GM18909 (cell line): ENCODE data around the gene CBS.
"Not testable (repeated sequence)": the region's sequence is repeated elsewhere in the genome, so short reads cannot be mapped to it uniquely, and the experiment has no call there.

Experiments used
- ATAC-seq: cut with Tn5 transposase; IDR thresholded peaks from one replicate; pipeline ENCODE4 v1.9.1; 2021; ENCODE audit warnings: mild to moderate bottlenecking; ENCODE audit not compliant: unreplicated experiment, poor library complexity

Gene CBS

GRCh38 chr21:43027846-43028731, 47.5 kb downstream of the CBS start:
- no peak for ATAC-seq

- no peak for ATAC-seq
Measured at GRCh38 chr21:43025636-43026180, 49.9 kb downstream of the CBS start.

GRCh38 chr21:43024439-43025136, 51.0 kb downstream of the CBS start:
- ATAC-seq = no peak

GRCh38 chr21:43023175-43023574, 52.5 kb downstream of the CBS start:
- no peak for ATAC-seq

GRCh38 chr21:43021756-43022600, 53.7 kb downstream of the CBS start:
- ATAC-seq = no peak

- no peak for ATAC-seq
Measured at GRCh38 chr21:43021191-43021590, 54.4 kb downstream of the CBS start.

GRCh38 chr21:43020771-43021170, 54.9 kb downstream of the CBS start:
- ATAC-seq = no peak

- ATAC-seq = no peak
Measured at GRCh38 chr21:43020177-43020576, 55.5 kb downstream of the CBS start.

- no peak for ATAC-seq
Measured at GRCh38 chr21:43018519-43018918, 57.1 kb downstream of the CBS start.

- ATAC-seq = no peak
Measured at GRCh38 chr21:43016728-43017127, 58.9 kb downstream of the CBS start.

- no peak for ATAC-seq
Measured at GRCh38 chr21:43015906-43016540, 59.6 kb downstream of the CBS start.

GRCh38 chr21:43012596-43012995, 63.0 kb downstream of the CBS start:
- no peak for ATAC-seq

GRCh38 chr21:43006874-43007208, 68.8 kb downstream of the CBS start:
- ATAC-seq = no peak

GRCh38 chr21:43006051-43006873, 69.4 kb downstream of the CBS start:
- not testable (repeated sequence) for ATAC-seq

GRCh38 chr21:43005635-43006034, 70.0 kb downstream of the CBS start:
- ATAC-seq = no peak

- no peak for ATAC-seq
Measured at GRCh38 chr21:43004926-43005325, 70.7 kb downstream of the CBS start.
